HG02870 (cell line): ENCODE results near the gene AIP.

Experiments used
- ATAC-seq: cut with Tn5 transposase; IDR thresholded peaks from one replicate; pipeline ENCODE4 v1.9.1; 2021; ENCODE audit warnings: mild to moderate bottlenecking, moderate library complexity; ENCODE audit not compliant: unreplicated experiment

AIP gene

GRCh38 chr11:67492801-67493547 lies 10.1 kb downstream of the AIP start:
- no peak for ATAC-seq

- no peak for ATAC-seq
These were observed 10.9 kb downstream of the AIP start for GRCh38 chr11:67493548-67494370.

GRCh38 chr11:67494371-67495233 lies 11.8 kb downstream of the AIP start:
- ATAC-seq, result no peak

GRCh38 chr11:67495234-67496005 lies 12.6 kb downstream of the AIP start:
- ATAC-seq, result no peak

GRCh38 chr11:67496113-67496512 lies 13.3 kb downstream of the AIP start:
- ATAC-seq, result no peak

GRCh38 chr11:67497656-67498291 lies 14.9 kb downstream of the AIP start:
- ATAC-seq, result no peak

GRCh38 chr11:67498544-67498972 lies 15.7 kb downstream of the AIP start:
- ATAC-seq, result no peak

GRCh38 chr11:67499808-67500483 lies 17.1 kb downstream of the AIP start:
- ATAC-seq, result no peak

- ATAC-seq, result no peak
These were observed 17.6 kb downstream of the AIP start for GRCh38 chr11:67500484-67500821.

GRCh38 chr11:67500831-67501715 lies 18.2 kb downstream of the AIP start:
- ATAC-seq, result no peak

- ATAC-seq, result no peak
These were observed 19.0 kb downstream of the AIP start for GRCh38 chr11:67501854-67502253.

- ATAC-seq, result no peak
These were observed 19.6 kb downstream of the AIP start for GRCh38 chr11:67502328-67502979.

- ATAC-seq, result no peak
These were observed 20.5 kb downstream of the AIP start for GRCh38 chr11:67503119-67504004.

GRCh38 chr11:67504005-67504949 lies 21.5 kb downstream of the AIP start:
- no peak for ATAC-seq

- ATAC-seq, result no peak
These were observed 22.2 kb downstream of the AIP start, which contains the start of gene PITPNM1 for GRCh38 chr11:67504950-67505581. PITPNM1 (minus strand) TSS chr11:67505363; CDS start chr11:67504180, 1,183 bp downstream.
